IPS-18a (cell line): ENCODE results near the gene TAF7L.

Source experiments
- H3K27ac ChIP-seq: one replicate; pipeline ENCODE4 v1.5.1; 2013; ENCODE audit warnings: low read length
- H3K27me3 ChIP-seq: one replicate; pipeline ENCODE4 v1.6.1; 2013; ENCODE audit warnings: mild to moderate bottlenecking, low read length; ENCODE audit not compliant: control insufficient read depth, insufficient read depth
- H3K36me3 ChIP-seq: one replicate; pipeline ENCODE4 v1.6.1; 2013; ENCODE audit warnings: low read depth, low read length; ENCODE audit not compliant: control insufficient read depth
- H3K4me1 ChIP-seq: one replicate; pipeline ENCODE4 v1.6.1; 2013; ENCODE audit warnings: low read depth, low read length; ENCODE audit not compliant: control insufficient read depth
- H3K4me3 ChIP-seq: one replicate; pipeline ENCODE4 v1.5.1; 2013; ENCODE audit warnings: low read length
- H3K9ac ChIP-seq: one replicate; pipeline ENCODE4 v1.6.1; 2013; ENCODE audit warnings: mild to moderate bottlenecking, low read length, moderate library complexity
- H3K9me3 ChIP-seq: one replicate; pipeline ENCODE4 v1.6.1; 2013; ENCODE audit warnings: low read depth, low read length; ENCODE audit not compliant: control insufficient read depth

TAF7L gene

DNA sequence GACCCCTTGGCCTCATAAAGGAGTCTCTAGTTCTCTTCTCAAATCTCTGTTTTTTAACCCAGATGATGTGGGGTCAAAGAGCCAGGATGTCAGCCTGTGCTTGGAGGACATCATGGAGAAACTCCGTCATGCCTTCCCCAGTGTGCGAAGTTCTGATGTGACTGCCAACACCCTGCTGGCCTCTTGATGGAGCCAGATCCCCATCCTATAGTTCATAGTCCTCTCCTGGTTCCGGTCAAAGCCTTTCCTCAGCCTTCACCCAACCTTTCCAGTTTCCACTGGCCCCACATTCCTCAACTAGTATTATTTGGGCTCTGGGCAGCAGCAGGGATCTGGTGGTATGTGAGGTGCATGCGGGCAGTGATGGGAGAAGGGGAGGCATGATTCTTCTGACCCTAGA, 30.7 kb downstream of the TAF7L start:
- no peaks in the 10 kb centered on the region for H3K27me3 ChIP-seq
- H3K36me3 ChIP-seq = no peaks in the 10 kb centered on the region
- no peak overlapping the region for H3K4me3 ChIP-seq
- no peaks in the 10 kb centered on the region for H3K4me1 ChIP-seq
- H3K27ac ChIP-seq = no peak overlapping the region
- H3K9me3 ChIP-seq = no peaks in the 10 kb centered on the region
- no peak overlapping the region for H3K9ac ChIP-seq

DNA sequence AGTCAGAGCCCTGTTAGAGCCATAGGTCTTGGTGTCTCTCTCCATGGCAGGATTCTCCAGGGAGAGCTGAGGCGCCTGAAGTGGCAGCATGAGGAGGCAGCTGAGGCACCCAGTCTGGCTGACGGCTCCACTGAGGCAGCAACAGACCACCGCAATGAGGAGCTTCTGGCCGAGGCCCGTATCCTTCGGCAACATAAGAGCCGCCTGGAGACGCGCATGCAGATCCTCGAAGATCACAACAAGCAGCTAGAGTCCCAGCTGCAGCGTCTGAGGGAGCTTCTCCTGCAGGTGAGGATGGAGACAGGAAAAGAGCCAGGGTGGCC, 32.9 kb downstream of the TAF7L start:
- H3K27ac ChIP-seq = no peak overlapping the region
- no peaks in the 10 kb centered on the region for H3K4me1 ChIP-seq
- H3K36me3 ChIP-seq = no peaks in the 10 kb centered on the region
- H3K4me3 ChIP-seq = no peak overlapping the region
- no peaks in the 10 kb centered on the region for H3K9me3 ChIP-seq
- no peaks in the 10 kb centered on the region for H3K27me3 ChIP-seq
- no peak overlapping the region for H3K9ac ChIP-seq

DNA sequence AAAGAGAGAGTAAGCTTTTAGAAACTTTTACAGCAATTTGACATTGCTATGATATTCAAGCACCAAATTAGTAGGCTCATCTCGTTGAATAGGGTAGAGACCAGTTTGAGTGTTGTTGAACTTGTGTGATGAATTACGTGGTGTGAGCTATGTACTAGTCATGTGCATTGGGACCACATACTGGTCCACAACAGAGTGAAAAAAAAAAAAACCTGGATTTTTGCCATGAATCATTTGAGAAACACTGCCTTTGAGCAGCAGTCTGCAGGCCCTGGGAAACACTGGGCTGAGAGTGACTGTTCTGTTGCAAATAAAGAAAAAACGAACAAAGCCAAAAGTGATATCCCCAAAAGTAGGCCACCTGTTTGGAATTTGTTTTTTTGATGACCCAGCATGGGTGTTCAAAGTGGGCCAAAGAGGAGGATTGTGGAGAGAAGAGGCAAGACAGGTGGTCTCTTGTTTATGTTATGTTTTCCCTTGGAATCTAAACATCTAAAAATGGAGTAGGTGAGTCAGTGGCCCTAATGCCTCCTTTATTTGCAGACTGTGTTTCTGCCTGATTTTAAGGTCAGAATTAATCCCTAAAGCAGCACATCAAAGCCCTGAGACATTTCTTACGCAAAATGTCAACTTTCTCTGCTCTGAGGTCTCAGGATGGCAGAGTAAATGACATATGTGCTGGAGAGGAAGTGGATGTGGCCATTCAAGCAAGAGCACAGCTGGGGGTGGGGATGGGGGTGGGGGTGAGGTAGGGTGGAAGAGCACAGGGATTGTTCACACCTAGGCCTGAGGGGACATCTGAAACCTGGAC, 33.5 kb downstream of the TAF7L start:
- Histone ChIP-seq H3K27ac (no peak overlapping the region), H3K4me3 (no peak overlapping the region), H3K27me3 (no peaks in the 10 kb centered on the region), H3K9ac (no peak overlapping the region), H3K36me3 (no peaks in the 10 kb centered on the region), H3K4me1 (no peaks in the 10 kb centered on the region), H3K9me3 (no peaks in the 10 kb centered on the region)

DNA sequence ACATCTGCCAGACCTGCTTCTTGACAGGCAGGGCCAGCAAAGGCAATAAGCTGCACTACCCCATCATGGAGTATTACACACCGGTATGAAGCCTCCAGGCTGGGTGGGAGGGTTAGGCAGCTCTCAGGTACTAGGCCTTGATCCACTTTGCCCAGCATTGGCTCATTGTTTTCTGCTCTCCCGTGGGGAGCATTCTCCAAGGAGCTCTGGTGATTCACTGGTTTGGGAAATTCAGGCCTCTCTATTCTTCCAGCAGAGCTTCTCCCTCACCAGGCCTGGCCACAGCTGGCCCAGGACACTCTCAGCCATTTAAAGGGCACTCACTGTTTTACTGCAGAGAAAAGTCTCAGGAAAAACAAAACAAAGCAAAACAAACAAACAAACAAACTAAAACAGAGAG, 38.5 kb downstream of the TAF7L start:
- H3K4me3 ChIP-seq = no peak overlapping the region
- no peaks in the 10 kb centered on the region for H3K4me1 ChIP-seq
- no peaks in the 10 kb centered on the region for H3K36me3 ChIP-seq
- H3K27me3 ChIP-seq = no peaks in the 10 kb centered on the region
- H3K27ac ChIP-seq = no peak overlapping the region
- no peaks in the 10 kb centered on the region for H3K9me3 ChIP-seq
- H3K9ac ChIP-seq = no peak overlapping the region

DNA sequence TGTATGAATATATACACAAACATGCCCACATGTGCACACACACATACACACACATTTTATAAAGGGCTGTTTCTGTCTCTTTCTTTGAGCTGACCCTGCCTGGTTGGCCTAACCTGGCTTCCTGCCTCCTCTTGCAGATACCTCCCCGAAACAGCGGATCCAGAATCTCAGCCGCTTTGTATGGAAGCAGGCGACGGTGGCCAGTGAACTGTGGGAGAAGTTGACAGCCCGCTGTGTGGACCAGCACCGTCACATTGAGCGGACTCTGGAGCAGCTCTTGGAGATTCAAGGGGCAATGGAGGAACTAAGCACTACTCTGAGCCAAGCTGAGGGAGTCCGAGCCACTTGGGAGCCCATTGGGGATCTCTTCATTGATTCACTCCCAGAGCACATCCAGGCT, 49.6 kb downstream of the TAF7L start:
- Histone ChIP-seq H3K9me3 (no peaks in the 10 kb centered on the region), H3K36me3 (no peaks in the 10 kb centered on the region), H3K4me3 (no peak overlapping the region)

DNA sequence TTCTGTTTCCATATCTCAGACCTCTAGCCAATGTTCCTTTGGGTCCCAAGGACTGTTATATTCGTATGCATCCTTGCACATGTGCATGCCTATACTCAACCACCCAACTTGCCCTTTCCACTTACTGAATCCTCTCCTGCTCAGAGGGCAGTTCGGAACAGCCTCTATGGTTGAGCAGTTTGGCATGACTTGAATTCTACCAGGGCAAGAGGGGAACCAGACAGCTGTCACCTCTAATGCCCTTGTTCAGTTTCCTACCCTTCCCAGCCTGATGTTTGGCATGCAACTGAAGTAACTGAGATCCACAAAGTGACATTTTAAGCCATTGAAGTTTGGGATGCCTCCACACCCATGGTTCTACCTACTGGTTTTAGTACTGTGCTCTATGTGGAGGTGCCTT, 54.1 kb downstream of the TAF7L start:
- Histone ChIP-seq H3K36me3 (no peaks in the 10 kb centered on the region), H3K4me3 (no peak overlapping the region), H3K27ac (no peak overlapping the region), H3K9ac (no peak overlapping the region), H3K27me3 (no peaks in the 10 kb centered on the region), H3K4me1 (no peaks in the 10 kb centered on the region), H3K9me3 (no peaks in the 10 kb centered on the region)

More for the DNA sequence above, 49.6 kb downstream of the TAF7L start:
- Histone ChIP-seq H3K9ac (no peak overlapping the region), H3K27me3 (no peaks in the 10 kb centered on the region), H3K4me1 (no peaks in the 10 kb centered on the region), H3K27ac (no peak overlapping the region)

DNA sequence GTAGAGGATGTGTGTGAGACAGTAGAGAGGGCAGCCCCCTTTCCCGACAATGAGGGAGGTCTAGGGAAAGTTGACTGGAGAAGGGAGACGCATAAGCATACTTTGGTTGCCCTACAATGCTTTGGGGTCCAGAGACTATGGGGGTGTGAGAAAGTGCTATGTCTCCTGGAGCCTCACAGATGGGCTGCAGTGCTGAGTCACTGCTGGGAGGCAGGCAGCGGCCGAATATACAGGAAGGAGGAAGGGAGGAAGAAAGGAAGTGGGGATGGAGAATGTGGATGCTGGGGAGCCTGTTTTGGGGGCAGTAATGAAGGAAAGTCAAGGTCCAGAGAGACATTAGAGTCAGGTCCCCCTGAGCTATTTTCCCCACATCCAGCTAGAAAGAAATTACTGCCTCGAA, 58.8 kb downstream of the TAF7L start:
- Histone ChIP-seq H3K27me3 (no peaks in the 10 kb centered on the region), H3K4me1 (no peaks in the 10 kb centered on the region), H3K4me3 (no peak overlapping the region), H3K9me3 (no peaks in the 10 kb centered on the region), H3K27ac (no peak overlapping the region), H3K9ac (no peak overlapping the region), H3K36me3 (no peaks in the 10 kb centered on the region)

DNA sequence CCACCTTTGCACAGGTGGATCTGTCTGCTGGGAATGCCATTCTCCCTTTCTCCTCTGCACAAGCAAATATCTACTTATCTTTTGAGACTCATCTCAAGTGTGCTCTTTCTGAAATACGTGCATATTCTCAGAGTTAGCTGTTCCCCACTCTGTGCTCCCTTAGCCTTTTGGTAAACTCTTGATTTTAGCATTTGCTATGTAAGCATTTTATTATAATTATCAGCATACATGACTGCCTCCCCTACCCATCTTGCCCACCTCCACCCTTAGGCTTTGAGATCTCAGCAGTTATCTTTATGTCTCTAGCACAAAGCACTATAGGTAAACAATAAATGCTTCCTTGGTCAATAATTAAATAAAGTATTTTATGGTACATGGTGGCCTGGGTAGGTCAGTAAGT, 60.1 kb downstream of the TAF7L start:
- Histone ChIP-seq H3K27ac (no peak overlapping the region), H3K9me3 (no peaks in the 10 kb centered on the region), H3K4me1 (no peaks in the 10 kb centered on the region), H3K4me3 (no peak overlapping the region), H3K9ac (no peak overlapping the region), H3K36me3 (no peaks in the 10 kb centered on the region), H3K27me3 (no peaks in the 10 kb centered on the region)

DNA sequence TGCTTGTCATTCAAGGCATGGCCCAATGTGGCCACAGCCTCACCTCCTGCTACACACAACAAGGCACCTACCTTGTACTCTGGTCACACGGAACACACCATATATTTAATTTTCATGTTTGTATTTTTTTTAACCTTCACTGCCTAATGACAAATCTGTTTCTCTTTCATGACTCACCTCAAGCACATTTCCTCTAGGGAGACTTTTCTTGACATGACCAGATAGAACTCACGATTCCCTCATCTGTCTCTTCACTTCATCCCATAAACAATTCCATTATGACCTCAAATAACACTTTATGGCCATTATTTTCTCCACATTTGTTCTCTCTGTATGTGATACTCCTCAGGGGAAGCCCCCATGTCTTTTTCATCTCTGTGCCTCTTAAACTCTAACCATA, 60.5 kb downstream of the TAF7L start:
- H3K4me1 ChIP-seq = no peaks in the 10 kb centered on the region
- H3K9ac ChIP-seq = no peak overlapping the region
- H3K4me3 ChIP-seq = no peak overlapping the region
- no peaks in the 10 kb centered on the region for H3K27me3 ChIP-seq
- H3K27ac ChIP-seq = no peak overlapping the region
- no peaks in the 10 kb centered on the region for H3K36me3 ChIP-seq
- no peaks in the 10 kb centered on the region for H3K9me3 ChIP-seq

DNA sequence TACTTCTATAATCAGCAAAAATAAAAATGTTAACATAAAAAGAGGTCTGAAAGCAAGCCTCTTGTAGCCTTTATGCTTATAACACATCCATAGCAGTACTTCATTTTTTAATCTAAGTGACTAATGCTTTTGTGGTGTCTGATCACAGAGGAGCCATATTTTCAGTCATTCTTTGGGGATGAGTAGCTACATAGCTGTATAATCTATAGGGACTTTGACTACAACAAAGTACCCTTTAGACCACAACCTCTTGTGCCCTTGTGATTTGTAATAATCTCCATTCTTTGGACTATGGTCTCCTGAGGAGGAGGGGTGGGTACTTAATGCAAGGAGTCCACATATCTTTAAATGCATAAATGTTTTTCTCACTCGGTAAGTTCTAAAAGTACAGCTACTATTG, 62.0 kb downstream of the TAF7L start:
- Histone ChIP-seq H3K27me3 (no peaks in the 10 kb centered on the region), H3K4me3 (no peak overlapping the region), H3K4me1 (no peaks in the 10 kb centered on the region), H3K9me3 (no peaks in the 10 kb centered on the region), H3K27ac (no peak overlapping the region), H3K9ac (no peak overlapping the region), H3K36me3 (no peaks in the 10 kb centered on the region)

DNA sequence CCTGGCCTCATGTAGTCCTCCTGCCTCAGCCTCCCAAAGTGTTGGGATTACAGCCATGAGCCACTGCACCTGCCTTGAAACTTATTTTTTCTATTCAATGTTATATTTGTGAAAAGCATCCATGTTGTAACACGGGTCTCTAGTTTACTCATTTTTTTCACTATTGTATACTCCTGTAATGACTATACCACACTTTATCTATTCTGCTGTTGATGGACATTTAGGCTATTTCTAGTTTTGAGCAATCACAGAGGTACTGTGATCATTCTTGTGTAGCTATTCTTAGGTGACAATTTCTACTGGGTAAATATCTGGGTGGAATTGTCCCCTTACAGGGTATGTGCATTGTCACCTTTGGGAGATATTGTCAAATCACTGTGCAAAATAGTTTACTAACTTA, 67.9 kb downstream of the TAF7L start:
- Histone ChIP-seq H3K36me3 (no peaks in the 10 kb centered on the region), H3K27me3 (no peaks in the 10 kb centered on the region), H3K9ac (no peak overlapping the region), H3K4me1 (peaks cover 5% of the 10 kb centered on the region), H3K27ac (no peak overlapping the region), H3K9me3 (no peaks in the 10 kb centered on the region), H3K4me3 (no peak overlapping the region)

DNA sequence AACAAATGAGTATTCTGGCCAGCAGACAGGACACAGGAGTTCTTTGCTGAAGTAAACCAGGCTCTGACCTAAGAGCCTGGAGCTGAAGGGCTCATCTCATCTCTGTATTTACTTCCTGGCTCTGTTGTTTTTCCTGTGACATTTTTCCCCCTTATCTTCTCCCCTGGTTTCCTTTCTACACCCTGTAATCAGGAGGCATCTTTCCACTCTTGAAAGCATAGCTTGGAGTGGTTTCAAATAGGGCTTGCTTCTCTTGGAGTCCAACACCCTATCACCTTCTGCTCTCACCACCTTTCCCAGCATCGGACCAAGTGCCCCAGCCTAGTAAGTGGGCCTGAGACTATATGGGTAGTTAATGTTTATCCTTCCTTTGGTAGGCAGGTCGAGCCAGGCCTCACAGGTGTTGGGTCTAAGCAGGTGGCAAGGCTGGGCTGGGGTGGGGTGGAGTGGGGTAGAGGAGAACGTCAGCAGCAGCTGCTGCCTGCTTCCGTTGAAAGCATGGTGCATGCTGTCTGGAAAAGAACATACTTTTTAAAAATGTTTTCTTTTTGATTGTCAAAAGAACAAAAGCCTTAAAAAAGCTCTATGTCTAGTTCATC, 70.4 kb downstream of the TAF7L start:
- Histone ChIP-seq H3K27ac (no peak overlapping the region), H3K36me3 (no peaks in the 10 kb centered on the region), H3K9me3 (no peaks in the 10 kb centered on the region), H3K4me3 (no peak overlapping the region), H3K4me1 (peaks cover 5% of the 10 kb centered on the region), H3K9ac (no peak overlapping the region), H3K27me3 (no peaks in the 10 kb centered on the region)
